DND-41 (cell line): ENCODE data around the gene RS1.

Experiments
- ATAC-seq: fragments of 200-7000 bp; cut with Tn5 transposase; 3 replicates; pipeline ENCODE4 v1.9.1; 2021; ENCODE audit warnings: low read depth; ENCODE audit not compliant: insufficient read depth
- DNase-seq: peaks from one replicate; pipeline ENCODE4 v3.0.0-alpha.2; 2020
- H2AFZ ChIP-seq: 2 replicates; pipeline ENCODE4 v1.6.0; 2012; ENCODE audit warnings: low read depth, low read length
- H3K27ac ChIP-seq: 2 replicates; pipeline ENCODE4 v1.5.1; 2012; ENCODE audit warnings: low read length, inconsistent platforms
- H3K27me3 ChIP-seq: fragments of 200-600 bp; sonication (generic); 2 replicates; pipeline ENCODE4 v1.6.0; 2012; ENCODE audit warnings: low read length, mild to moderate bottlenecking, inconsistent platforms; ENCODE audit not compliant: insufficient read depth, poor library complexity
- H3K36me3 ChIP-seq: 2 replicates; pipeline ENCODE4 v1.5.1; 2012; ENCODE audit warnings: low read length, inconsistent platforms; ENCODE audit not compliant: insufficient read depth
- H3K4me1 ChIP-seq: 2 replicates; pipeline ENCODE4 v1.5.1; 2012; ENCODE audit warnings: mild to moderate bottlenecking, low read length; ENCODE audit not compliant: insufficient read depth
- H3K4me2 ChIP-seq: 2 replicates; pipeline ENCODE4 v1.6.0; 2012; ENCODE audit warnings: mild to moderate bottlenecking, moderate library complexity, low read length, inconsistent platforms; ENCODE audit not compliant: insufficient read depth
- H3K4me3 ChIP-seq, 2 experiments: fragments of 200-600 bp in 1 of 2; shearing (Covaris generic) in 1 of 2; 2 replicates each; pipeline ENCODE4 v1.5.1; 2012 to 2016; ENCODE audit warnings: inconsistent platforms in 2 of 2, low read length in 2 of 2, mild to moderate bottlenecking in 2 of 2, low read depth in 1 of 2, moderate library complexity in 1 of 2
- H3K79me2 ChIP-seq: 2 replicates; pipeline ENCODE4 v1.6.0; 2012; ENCODE audit warnings: low read length, inconsistent platforms; ENCODE audit not compliant: insufficient read depth
- H3K9ac ChIP-seq: 2 replicates; pipeline ENCODE4 v1.6.0; 2012; ENCODE audit warnings: low read depth, mild to moderate bottlenecking, inconsistent platforms, low read length, moderate library complexity
- H3K9me3 ChIP-seq: 2 replicates; pipeline ENCODE4 v1.5.1; 2012; ENCODE audit warnings: low read length, moderate library complexity, mild to moderate bottlenecking, inconsistent platforms; ENCODE audit not compliant: insufficient read depth, severe bottlenecking
- H4K20me1 ChIP-seq: 2 replicates; pipeline ENCODE4 v1.6.0; 2012; ENCODE audit warnings: low read length; ENCODE audit not compliant: insufficient read depth
- EZH2 ChIP-seq: IDR thresholded peaks from 3 replicates; pipeline ENCODE4 v1.6.1; 2012; ENCODE audit warnings: borderline replicate concordance, low read depth, mild to moderate bottlenecking, moderate library complexity, low read length, inconsistent platforms; ENCODE audit not compliant: severe bottlenecking
- TF ChIP-seq, protein P1 (sequence below): IDR thresholded peaks from 2 replicates; pipeline ENCODE4 v1.5.1; 2012; ENCODE audit warnings: borderline replicate concordance, low read length, moderate library complexity, mild to moderate bottlenecking; ENCODE audit not compliant: poor library complexity, severe bottlenecking; ENCODE audit errors: extremely low read depth

RS1 gene

DNA sequence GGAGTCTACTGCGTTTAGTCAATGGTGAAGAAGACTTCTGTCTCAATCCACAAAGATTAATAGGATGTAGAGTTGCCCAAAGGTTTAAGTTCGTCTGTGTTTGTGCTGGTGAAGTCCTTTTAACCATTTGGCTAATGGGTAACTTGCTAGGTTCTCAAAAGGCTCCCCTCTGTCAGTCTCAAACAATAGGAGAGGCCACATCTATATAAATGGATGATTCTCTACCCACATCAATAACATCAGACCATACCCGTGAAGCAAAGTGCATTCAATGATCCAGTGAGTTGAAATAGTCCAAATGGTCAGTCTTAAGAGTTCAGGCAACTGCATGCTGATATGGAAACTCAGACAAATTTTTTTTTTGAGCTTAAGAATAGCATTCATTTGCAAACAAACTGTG is 28.1 kb downstream of the RS1 start:
- Histone ChIP-seq H2AFZ (no peak overlapping the region), H3K4me1 (no peaks in the 10 kb centered on the region), H3K27ac (no peak overlapping the region), H3K9ac (no peak overlapping the region), H3K27me3 (no peaks in the 10 kb centered on the region), H4K20me1 (no peaks in the 10 kb centered on the region), H3K9me3 (no peaks in the 10 kb centered on the region), H3K4me3 (no peak overlapping the region), H3K4me2 (no peak overlapping the region), H3K36me3 (no peaks in the 10 kb centered on the region), H3K79me2 (no peaks in the 10 kb centered on the region)
- no peak for TF ChIP-seq EZH2
- TF ChIP-seq, protein P1, sequence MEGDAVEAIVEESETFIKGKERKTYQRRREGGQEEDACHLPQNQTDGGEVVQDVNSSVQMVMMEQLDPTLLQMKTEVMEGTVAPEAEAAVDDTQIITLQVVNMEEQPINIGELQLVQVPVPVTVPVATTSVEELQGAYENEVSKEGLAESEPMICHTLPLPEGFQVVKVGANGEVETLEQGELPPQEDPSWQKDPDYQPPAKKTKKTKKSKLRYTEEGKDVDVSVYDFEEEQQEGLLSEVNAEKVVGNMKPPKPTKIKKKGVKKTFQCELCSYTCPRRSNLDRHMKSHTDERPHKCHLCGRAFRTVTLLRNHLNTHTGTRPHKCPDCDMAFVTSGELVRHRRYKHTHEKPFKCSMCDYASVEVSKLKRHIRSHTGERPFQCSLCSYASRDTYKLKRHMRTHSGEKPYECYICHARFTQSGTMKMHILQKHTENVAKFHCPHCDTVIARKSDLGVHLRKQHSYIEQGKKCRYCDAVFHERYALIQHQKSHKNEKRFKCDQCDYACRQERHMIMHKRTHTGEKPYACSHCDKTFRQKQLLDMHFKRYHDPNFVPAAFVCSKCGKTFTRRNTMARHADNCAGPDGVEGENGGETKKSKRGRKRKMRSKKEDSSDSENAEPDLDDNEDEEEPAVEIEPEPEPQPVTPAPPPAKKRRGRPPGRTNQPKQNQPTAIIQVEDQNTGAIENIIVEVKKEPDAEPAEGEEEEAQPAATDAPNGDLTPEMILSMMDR = no peak
- DNase-seq (no peak), ATAC-seq (no peak)

DNA sequence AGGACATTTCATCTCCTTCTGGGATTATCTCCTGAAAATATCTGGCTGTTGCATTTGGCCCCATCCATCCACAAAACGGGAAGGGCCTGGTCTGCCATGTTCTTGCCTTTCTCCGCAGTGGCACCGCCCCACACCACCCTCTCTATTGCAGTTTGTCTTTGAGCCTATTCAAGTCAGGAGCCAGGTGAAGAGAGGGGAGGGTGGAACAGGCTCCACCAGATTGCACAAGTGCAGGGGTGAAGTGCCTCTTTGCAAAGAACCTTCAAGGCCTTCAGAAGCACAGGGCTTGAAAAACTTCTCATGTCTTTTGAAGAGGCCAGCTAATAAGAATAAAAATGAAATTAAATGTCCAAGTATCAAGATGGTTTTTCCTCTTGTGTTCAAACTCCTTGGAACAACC is 28.7 kb downstream of the RS1 start:
- no peaks in the 10 kb centered on the region for H3K9me3 ChIP-seq
- H3K27me3 ChIP-seq = no peaks in the 10 kb centered on the region
- ATAC-seq = no peak

DNA sequence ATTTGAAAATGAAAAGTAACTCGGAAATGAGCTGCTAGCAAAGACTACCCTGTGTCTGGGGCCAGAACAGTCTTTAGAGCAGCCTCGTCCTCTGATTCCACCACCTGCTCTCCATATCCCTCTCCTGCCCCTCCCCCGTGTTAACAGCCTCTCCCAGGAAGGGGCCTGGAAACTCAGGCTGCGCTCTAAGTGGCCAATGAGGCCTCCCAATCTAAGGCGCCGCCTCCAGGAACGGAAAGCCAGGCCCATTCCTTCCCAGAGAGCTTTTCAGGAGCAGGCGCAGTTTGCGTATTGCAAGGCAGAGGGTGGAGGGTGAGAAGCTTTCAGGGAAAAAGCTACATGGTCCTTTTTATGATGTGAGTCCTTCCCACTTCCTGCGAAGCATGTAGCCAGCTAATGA is 31.2 kb downstream of the RS1 start:
- H3K36me3 ChIP-seq = no peaks in the 10 kb centered on the region
- DNase-seq (no peak), ATAC-seq (no peak)
- H3K27me3 ChIP-seq = no peaks in the 10 kb centered on the region
- H3K9me3 ChIP-seq = no peaks in the 10 kb centered on the region
- H2AFZ ChIP-seq = no peak overlapping the region
- H3K9ac ChIP-seq = no peak overlapping the region
- no peaks in the 10 kb centered on the region for H3K4me1 ChIP-seq
- no peak overlapping the region for H3K27ac ChIP-seq
- TF ChIP-seq, protein P1 = no peak
- TF ChIP-seq EZH2 = no peak
- H4K20me1 ChIP-seq = no peaks in the 10 kb centered on the region
- H3K4me2 ChIP-seq = no peak overlapping the region
- no peaks in the 10 kb centered on the region for H3K79me2 ChIP-seq
- no peak overlapping the region for H3K4me3 ChIP-seq

More for the DNA sequence above, 28.7 kb downstream of the RS1 start:
- H3K9ac ChIP-seq = no peak overlapping the region
- no peak for DNase-seq
- H3K36me3 ChIP-seq = no peaks in the 10 kb centered on the region
- no peak for TF ChIP-seq EZH2
- TF ChIP-seq, protein P1 = no peak
- H2AFZ ChIP-seq = no peak overlapping the region
- no peaks in the 10 kb centered on the region for H4K20me1 ChIP-seq
- H3K27ac ChIP-seq = no peak overlapping the region
- no peak overlapping the region for H3K4me3 ChIP-seq
- H3K79me2 ChIP-seq = no peaks in the 10 kb centered on the region
- no peaks in the 10 kb centered on the region for H3K4me1 ChIP-seq
- H3K4me2 ChIP-seq = no peak overlapping the region

DNA sequence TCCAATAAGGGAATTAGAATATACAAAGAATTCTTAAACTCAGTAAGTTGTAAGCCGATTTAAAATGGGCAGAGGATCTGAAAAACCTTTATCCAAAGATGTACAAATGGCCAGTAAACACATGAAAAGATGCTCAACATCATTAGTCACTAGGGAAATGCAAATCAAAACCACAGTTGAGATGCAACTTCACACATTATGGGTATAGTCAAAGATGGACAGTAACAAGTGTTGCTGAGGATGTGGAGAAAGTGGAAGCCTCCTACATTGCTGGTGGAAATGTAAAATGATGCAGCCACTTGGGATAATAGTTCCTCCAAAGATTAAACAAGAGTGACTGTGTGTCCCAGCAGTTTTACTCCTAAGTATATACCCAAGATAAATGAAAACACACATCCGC is 32.6 kb downstream of the RS1 start:
- Histone ChIP-seq H3K4me1 (no peaks in the 10 kb centered on the region), H3K27me3 (no peaks in the 10 kb centered on the region), H3K4me2 (no peak overlapping the region), H3K36me3 (no peaks in the 10 kb centered on the region), H3K9ac (no peak overlapping the region), H3K9me3 (no peaks in the 10 kb centered on the region), H4K20me1 (no peaks in the 10 kb centered on the region), H3K79me2 (no peaks in the 10 kb centered on the region), H2AFZ (no peak overlapping the region), H3K27ac (no peak overlapping the region), H3K4me3 (no peak overlapping the region)
- DNase-seq (no peak), ATAC-seq (no peak)
- no peak for TF ChIP-seq EZH2
- TF ChIP-seq, protein P1 = no peak
